Activated CD8-positive, alpha-beta memory T cell treated with anti-CD3 and anti-CD28 coated beads for 1 hour (primary cell): Measurements from ENCODE around the gene STAU1.
"Not testable (repeated sequence)": the region's sequence is repeated elsewhere in the genome, so short reads cannot be mapped to it uniquely, and the experiment has no call there.

ENCODE experiments used
- DNase-seq, 2 donors: peaks; one replicate each; pipeline ENCODE4 v3.0.0-alpha.2; 2020; ENCODE audit warnings: low read depth in 1 of 2; ENCODE audit errors: extremely low read depth in 1 of 2

Gene STAU1

GRCh38 chr20:49132995-49133478 is 55.1 kb downstream of the STAU1 start:
- DNase-seq: no peak

- no peak for DNase-seq
Observed at GRCh38 chr20:49123982-49124381, 64.2 kb downstream of the STAU1 start.

GRCh38 chr20:49122920-49123319 is 65.2 kb downstream of the STAU1 start:
- no peak for DNase-seq

GRCh38 chr20:49119988-49120387 is 68.1 kb downstream of the STAU1 start:
- no peak for DNase-seq

- DNase-seq: no peak
Observed at GRCh38 chr20:49118307-49118706, 69.8 kb downstream of the STAU1 start.

- DNase-seq: no peak
Observed at GRCh38 chr20:49115564-49115963, 72.6 kb downstream of the STAU1 start.

- no peak for DNase-seq
Observed at GRCh38 chr20:49112596-49113274, 75.4 kb downstream of the STAU1 start.

- DNase-seq: no peak
Observed at GRCh38 chr20:49110767-49111694, 77.1 kb downstream of the STAU1 start.

- DNase-seq: no peak
Observed at GRCh38 chr20:49106328-49106727, 81.8 kb downstream of the STAU1 start.

- not testable (repeated sequence) for DNase-seq
Observed at GRCh38 chr20:49104979-49105547, 83.1 kb downstream of the STAU1 start.

- DNase-seq: no peak
Observed at GRCh38 chr20:49104365-49104648, 83.8 kb downstream of the STAU1 start.

- no peak for DNase-seq
Observed at GRCh38 chr20:49103647-49104364, 84.3 kb downstream of the STAU1 start.

GRCh38 chr20:49103019-49103418 is 85.1 kb downstream of the STAU1 start:
- no peak for DNase-seq

- DNase-seq: no peak
Observed at GRCh38 chr20:49100972-49101371, 87.2 kb downstream of the STAU1 start.

GRCh38 chr20:49100292-49100691 is 87.8 kb downstream of the STAU1 start:
- DNase-seq: not testable (repeated sequence)

- DNase-seq: no peak
Observed at GRCh38 chr20:49099011-49099410, 89.1 kb downstream of the STAU1 start.

- DNase-seq: no peak
Observed at GRCh38 chr20:49098136-49098535, 90.0 kb downstream of the STAU1 start.

- no peak for DNase-seq
Observed at GRCh38 chr20:49097159-49097558, 91.0 kb downstream of the STAU1 start.

- no peak for DNase-seq
Observed at GRCh38 chr20:49096203-49096730, 91.9 kb downstream of the STAU1 start.

- no peak for DNase-seq
Observed at GRCh38 chr20:49091762-49092161, 96.4 kb downstream of the STAU1 start.

GRCh38 chr20:49091104-49091503 is 97.0 kb downstream of the STAU1 start:
- DNase-seq: no peak
